CD4-positive, alpha-beta T cell treated with Interleukin-10 for 1 hour (primary cell): Measurements from ENCODE around the gene DHX36.

Source experiments
- DNase-seq: peaks from one replicate; pipeline ENCODE4 v3.0.0-alpha.2; 2020

Gene DHX36

GRCh38 chr3:154223519-154223918, 100.8 kb downstream of the DHX36 start:
- DNase-seq, result no peak
